Measurements from ENCODE around the gene SCGB1C1. TPM values are rescaled to one million over a fixed set of nuclear protein-coding genes. Genes with fewer than 3 reads are reported as not detected.
"Not testable (repeated sequence)": the region's sequence is repeated elsewhere in the genome, so short reads cannot be mapped to it uniquely, and the experiment has no call there.

SCGB1C1 gene
- total and polyA plus RNA-seq, 9 of the 15 experiments (the other 6 are each of a cell fraction or from before 2014, with no cell fraction given) = not detected

- peak in 1 of 2 experiments; percentile 25; a peak in 1 of 4 replicates for TF ChIP-seq ETV6 (IDR thresholded peaks at IDR 0.05; ENCODE audit: borderline replicate concordance in 1 of 2, low read depth in 2 of 2, low read length in 1 of 2)
- TF ChIP-seq ETV6 (CRISPR knock-in tag; IDR thresholded peaks at IDR 0.05; ENCODE audit: borderline replicate concordance) = not testable (repeated sequence)
- TF ChIP-seq ZNF609 (CRISPR knock-in tag; IDR thresholded peaks at IDR 0.05; ENCODE audit: borderline replicate concordance) = peak; percentile 77; the same call in 1 of the 2 replicates
These were observed 27.9 kb downstream of the SCGB1C1 start (continued) for GRCh38 chr11:220641-221215.

GRCh38 chr11:221539-221938 lies 28.7 kb downstream of the SCGB1C1 start:
- CTCF ChIA-PET (ENCODE audit: low intra/inter-chr PET ratio) = no interaction called here
- WGBS (ENCODE audit: insufficient coverage, low coverage, missing lambda C conversion rate) = 93% methylated on average over 7 of the region's 7 CpGs
- TF ChIP-seq PHF8 (IDR thresholded peaks at IDR 0.05; ENCODE audit: borderline replicate concordance, low read length) (no peak), DEAF1 (CRISPR knock-in tag; IDR thresholded peaks at IDR 0.05) (no peak), ERF (CRISPR knock-in tag; IDR thresholded peaks at IDR 0.05) (no peak), TAF15 (IDR thresholded peaks at IDR 0.05; ENCODE audit: low read depth, low read length) (no peak), ZBTB7A (IDR thresholded peaks at IDR 0.05; ENCODE audit: borderline replicate concordance, control insufficient read depth, low read depth, low read length) (no peak), NCOA4 (IDR thresholded peaks at IDR 0.05; ENCODE audit: partially characterized antibody) (no peak), ZNF24 (IDR thresholded peaks at IDR 0.05) (no peak), NKRF (IDR thresholded peaks at IDR 0.05; ENCODE audit: borderline replicate concordance) (no peak), ZNF778 (CRISPR knock-in tag; IDR thresholded peaks at IDR 0.05) (no peak)

More at GRCh38 chr11:221539-221938, 28.7 kb downstream of the SCGB1C1 start:
- H3K4me2 ChIP-seq (ENCODE audit: insufficient read depth, low read length) = no peak overlapping the region
- H3K9me3 ChIP-seq (replicated peaks; ENCODE audit: control insufficient read depth, insufficient read depth, low read depth, low read length) = peaks cover 21% of the 10 kb centered on the region
- H3K27ac ChIP-seq (ENCODE audit: extremely low read depth, low read depth, low read length) = peak overlapping the region; percentile 70
- peaks cover 42% of the 10 kb centered on the region; the same call in 2 of the 3 replicates for H3K36me3 ChIP-seq (ENCODE audit: control insufficient read depth, insufficient read depth, low read length)
- no peaks in the 10 kb centered on the region for H4K20me1 ChIP-seq (replicated peaks; ENCODE audit: control insufficient read depth, insufficient read depth, low read length)
- H3K27me3 ChIP-seq (ENCODE audit: control insufficient read depth in 2 of 2, insufficient read depth in 2 of 2, low read length in 2 of 2) = no peaks in the 10 kb centered on the region
- no peaks in the 10 kb centered on the region for H3K79me2 ChIP-seq (ENCODE audit: control insufficient read depth, insufficient read depth, low read length)
- ATAC-seq = no peak
- H3K9me1 ChIP-seq (ENCODE audit: control insufficient read depth, insufficient read depth, low read length) = no peaks in the 10 kb centered on the region
- no peak for DNase-seq (ENCODE audit: extremely low read depth in 1 of 4, low spot score in 3 of 4)
- intact Hi-C loops (cut with micrococcal nuclease) = no loop called here
- H3K4me3 ChIP-seq = no peak overlapping the region
- no TSS peak for BruUV-seq (replicated peaks)
- POLR2A ChIA-PET = interaction anchor here (0.6 to 2.3 kb wide), 3 partner anchors 13 to 133 kb away, joined by 3 to 10 read pairs (median 5); partner anchors contain the start of genes BET1L and RIC8A
- peaks cover 26 to 33% of the 10 kb centered on the region in 2 experiments; a peak in 4 of 5 replicates for H3K4me1 ChIP-seq (replicated peaks in 1 of 2; ENCODE audit: control insufficient read depth in 2 of 2, insufficient read depth in 2 of 2, low read length in 2 of 2)
- no peak overlapping the region for H2AFZ ChIP-seq (ENCODE audit: low read depth, low read length)
- no peak overlapping the region for H3K9ac ChIP-seq (ENCODE audit: insufficient read depth in 1 of 2, low read depth in 2 of 2, low read length in 2 of 2)
- in situ Hi-C loops (cut with MboI) = no loop called here
- FAIRE-seq = no peak

Measured in K562 (cell line).